Ramos (cell line): ENCODE data around the gene PIGX.
"Not testable (repeated sequence)": the region's sequence is repeated elsewhere in the genome, so short reads cannot be mapped to it uniquely, and the experiment has no call there.

Experiments used
- in situ Hi-C: fragments of 300-500 bp; cut with MboI; formaldehyde crosslinking; loops from one replicate; pipeline ENCODE4 v1.14.3; 2022; ENCODE audit warnings: low sequenced_read_pairs; ENCODE audit not compliant: unreplicated experiment

The PIGX gene

GRCh38 chr3:196699749-196700148, 12.4 kb upstream of the PIGX start:
- in situ Hi-C loops = no loop called here

GRCh38 chr3:196700801-196701200, 11.4 kb upstream of the PIGX start:
- in situ Hi-C loops = no loop called here

GRCh38 chr3:196706327-196706726, 5.8 kb upstream of the PIGX start:
- in situ Hi-C loops = no loop called here

- in situ Hi-C loops = no loop called here
Measured at GRCh38 chr3:196706731-196707130, 5.4 kb upstream of the PIGX start.

GRCh38 chr3:196707566-196707965, 4.6 kb upstream of the PIGX start:
- in situ Hi-C loops = no loop called here

- in situ Hi-C loops = no loop called here
Measured at GRCh38 chr3:196708467-196708866, 3.7 kb upstream of the PIGX start.

- in situ Hi-C loops = no loop called here
Measured at GRCh38 chr3:196712514-196713413, 587 bp downstream of the PIGX start.

- in situ Hi-C loops = not testable (repeated sequence)
Measured at GRCh38 chr3:196717162-196717561, 5.0 kb downstream of the PIGX start.

GRCh38 chr3:196721097-196721496, 8.9 kb downstream of the PIGX start:
- in situ Hi-C loops = no loop called here

GRCh38 chr3:196726788-196727675, 14.9 kb downstream of the PIGX start:
- in situ Hi-C loops = no loop called here

- in situ Hi-C loops = no loop called here
Measured at GRCh38 chr3:196735751-196736150, 23.6 kb downstream of the PIGX start.

- in situ Hi-C loops = no loop called here
Measured at GRCh38 chr3:196736670-196737374, 24.6 kb downstream of the PIGX start.

- in situ Hi-C loops = no loop called here
Measured at GRCh38 chr3:196737655-196738054, 25.5 kb downstream of the PIGX start.

GRCh38 chr3:196739671-196740480, 27.7 kb downstream of the PIGX start, which contains the start of gene PAK2:
Gene PAK2, plus strand, starts transcription at chr3:196739857. Its CDS starts 42,790 bp downstream, at chr3:196782647.
- in situ Hi-C loops = no loop called here

GRCh38 chr3:196740481-196741248, 28.5 kb downstream of the PIGX start:
- in situ Hi-C loops = no loop called here

GRCh38 chr3:196741249-196741889, 29.2 kb downstream of the PIGX start:
- in situ Hi-C loops = no loop called here

- in situ Hi-C loops = not testable (repeated sequence)
Measured at GRCh38 chr3:196743569-196743968, 31.4 kb downstream of the PIGX start.

- in situ Hi-C loops = no loop called here
Measured at GRCh38 chr3:196749125-196749524, 36.9 kb downstream of the PIGX start.
